GM12878 (cell line): ENCODE measurements around the gene RGS1. TPM values are rescaled to one million over a fixed set of nuclear protein-coding genes. Genes with fewer than 3 reads are reported as not detected.

Experiments
- CBX3 ChIP-seq: fragments of 200-600 bp; sonication (generic); IDR thresholded peaks from 2 replicates; pipeline ENCODE4 v1.6.1; 2016; ENCODE audit warnings: low read depth, borderline replicate concordance
- CEBPZ ChIP-seq: fragments of 150-350 bp; IDR thresholded peaks from 2 replicates; pipeline ENCODE4 v1.6.1; 2016; ENCODE audit warnings: low read depth, low read length
- DPF2 ChIP-seq: fragments of 450-650 bp; IDR thresholded peaks from 2 replicates; pipeline ENCODE4 v1.6.1; 2017; ENCODE audit warnings: mild to moderate bottlenecking
- EZH2 ChIP-seq: IDR thresholded peaks from 2 replicates; pipeline ENCODE4 v1.6.1; 2012; ENCODE audit warnings: low read depth, mild to moderate bottlenecking, control low read depth, inconsistent platforms, low read length, borderline replicate concordance; ENCODE audit not compliant: control insufficient read depth
- FOXK2 ChIP-seq: fragments of 450-650 bp; IDR thresholded peaks from 2 replicates; pipeline ENCODE4 v1.6.1; 2017; ENCODE audit warnings: mild to moderate bottlenecking, moderate library complexity
- KDM1A ChIP-seq: fragments of 200-600 bp; sonication (generic); IDR thresholded peaks from 2 replicates; pipeline ENCODE4 v1.6.1; 2016; ENCODE audit warnings: borderline replicate concordance
- MLLT1 ChIP-seq: fragments of 450-650 bp; IDR thresholded peaks from 2 replicates; pipeline ENCODE4 v1.6.1; 2016; ENCODE audit warnings: mild to moderate bottlenecking
- NBN ChIP-seq: fragments of 450-650 bp; IDR thresholded peaks from 2 replicates; pipeline ENCODE4 v1.6.1; 2016
- PRDM15 ChIP-seq: fragments of 450-650 bp; formaldehyde crosslinking; IDR thresholded peaks from 2 replicates; pipeline ENCODE4 v1.4.0; 2020; ENCODE audit warnings: mild to moderate bottlenecking, moderate library complexity
- RAD51 ChIP-seq: fragments of 450-650 bp; IDR thresholded peaks from 2 replicates; pipeline ENCODE4 v1.6.1; 2016; ENCODE audit warnings: moderate library complexity, mild to moderate bottlenecking, inconsistent platforms
- RB1 ChIP-seq: fragments of 450-650 bp; formaldehyde crosslinking; IDR thresholded peaks from 2 replicates; pipeline ENCODE4 v1.6.1; 2017; ENCODE audit warnings: mild to moderate bottlenecking, borderline replicate concordance
- TCF3 ChIP-seq: IDR thresholded peaks from 2 replicates; pipeline ENCODE4 v1.6.1; 2012; ENCODE audit warnings: low read depth, mild to moderate bottlenecking, low read length, borderline replicate concordance; ENCODE audit not compliant: insufficient read depth
- ZNF24 ChIP-seq: fragments of 450-650 bp; IDR thresholded peaks from 2 replicates; pipeline ENCODE4 v1.6.1; 2017; ENCODE audit warnings: antibody characterized with exemption, mild to moderate bottlenecking
- polyA plus RNA-seq, 11 experiments: library from polyadenylated mRNA; depleted of rRNA in 4 of 11; unstranded in 6 of 11; stranded (reverse) in 5 of 11; fragments of >200 nt; fragmentation: Nextera tagmentation in 4 of 11; fragmentation: Illumina TruSeq in 1 of 11; extraction: Ambion mirVana in 4 of 11; extraction: Trizol in 1 of 11; gene quantifications; 1 replicate in 1 of 11; 2 replicates in 10 of 11; pipeline versions ENCODE4 v1.2.1 to v1.2.3, GENCODE V29; 2011 to 2016; ENCODE audit warnings: inconsistent platforms in 2 of 11, missing spikeins in 2 of 11, low read depth in 1 of 11
- total RNA-seq, 4 experiments: library from RNA; depleted of rRNA in 3 of 4; stranded (reverse); fragments of >200 nt in 3 of 4; fragmentation: Illumina TruSeq in 1 of 4; extraction: Trizol in 1 of 4; gene quantifications; 2 replicates each; pipeline versions ENCODE4 v1.2.1 to v1.2.3, GENCODE V29; 2013 to 2021
- TF ChIP-seq, protein P1 (sequence below): fragments of 450-650 bp; IDR thresholded peaks from 2 replicates; pipeline ENCODE4 v1.6.1; 2014; ENCODE audit warnings: mild to moderate bottlenecking
- TF ChIP-seq, protein P2 (sequence below): IDR thresholded peaks from 2 replicates; pipeline ENCODE4 v1.6.1; 2011; ENCODE audit warnings: low read depth, mild to moderate bottlenecking, low read length, moderate library complexity, borderline replicate concordance; ENCODE audit errors: extremely low read depth
- TF ChIP-seq, protein P3 (sequence below): fragments of 150-350 bp; IDR thresholded peaks from 2 replicates; pipeline ENCODE4 v1.6.1; 2014; ENCODE audit warnings: mild to moderate bottlenecking, low read depth, low read length

RGS1 gene
- total and polyA plus RNA-seq, 10 of the 15 experiments (the other 5 are each of a cell fraction or from before 2014, with no cell fraction given), result 20.7 to 882 (median 45.9) TPM

DNA sequence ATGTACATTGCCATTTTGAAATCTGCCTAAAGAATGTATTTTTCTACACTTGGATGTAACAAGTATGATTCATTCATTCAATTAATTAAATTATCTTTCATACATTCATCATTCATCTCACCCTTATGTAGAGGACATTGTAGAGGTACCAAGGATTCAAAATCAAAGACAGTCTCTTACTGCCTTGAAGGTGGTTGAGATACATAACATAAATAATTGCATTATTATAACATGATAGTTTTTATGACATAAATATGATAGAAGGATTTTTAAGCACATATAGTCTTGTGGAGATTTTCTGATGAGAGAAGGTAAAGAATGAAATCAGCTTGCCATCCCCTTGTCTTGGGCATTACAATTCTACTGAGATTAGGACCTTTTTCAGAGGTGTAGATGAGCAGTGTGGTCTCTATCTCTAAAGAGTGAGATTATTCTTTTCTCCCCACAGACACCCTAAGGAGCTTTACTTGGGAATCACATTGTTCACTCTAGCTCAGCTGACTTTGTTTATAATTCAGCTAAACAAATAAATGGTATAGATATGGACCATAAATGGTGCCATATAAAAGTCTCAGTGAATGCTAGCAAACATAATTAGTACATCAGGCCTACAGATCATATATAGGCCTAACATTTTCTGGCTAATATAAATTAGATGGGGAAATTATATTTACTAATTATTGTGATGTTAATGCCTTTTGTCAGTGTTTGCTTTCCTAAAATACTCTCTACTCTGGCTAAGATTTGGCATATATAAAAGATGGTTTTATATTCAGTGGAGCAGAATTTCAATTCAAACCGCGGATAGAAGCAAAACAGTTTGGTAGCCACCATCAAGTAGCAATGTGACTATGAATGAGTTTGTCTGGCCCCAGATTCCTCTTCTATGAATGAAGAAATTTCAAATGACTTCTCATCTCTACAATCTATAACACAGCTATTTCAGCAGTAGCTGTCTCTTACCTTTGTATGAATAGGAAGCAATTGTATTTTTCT, 1.9 kb downstream of the RGS1 start (continued):
- peak; percentile 70 for TF ChIP-seq PRDM15 (CRISPR knock-in tag)
- no peak for TF ChIP-seq RAD51
- no peak for TF ChIP-seq RB1
- no peak for TF ChIP-seq TCF3
- TF ChIP-seq CEBPZ, result no peak; the same call in 1 of the 2 replicates
- TF ChIP-seq FOXK2, result no peak
- TF ChIP-seq, protein P1, sequence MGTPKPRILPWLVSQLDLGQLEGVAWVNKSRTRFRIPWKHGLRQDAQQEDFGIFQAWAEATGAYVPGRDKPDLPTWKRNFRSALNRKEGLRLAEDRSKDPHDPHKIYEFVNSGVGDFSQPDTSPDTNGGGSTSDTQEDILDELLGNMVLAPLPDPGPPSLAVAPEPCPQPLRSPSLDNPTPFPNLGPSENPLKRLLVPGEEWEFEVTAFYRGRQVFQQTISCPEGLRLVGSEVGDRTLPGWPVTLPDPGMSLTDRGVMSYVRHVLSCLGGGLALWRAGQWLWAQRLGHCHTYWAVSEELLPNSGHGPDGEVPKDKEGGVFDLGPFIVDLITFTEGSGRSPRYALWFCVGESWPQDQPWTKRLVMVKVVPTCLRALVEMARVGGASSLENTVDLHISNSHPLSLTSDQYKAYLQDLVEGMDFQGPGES, result no peak
- no peak for TF ChIP-seq KDM1A
- TF ChIP-seq, protein P2, sequence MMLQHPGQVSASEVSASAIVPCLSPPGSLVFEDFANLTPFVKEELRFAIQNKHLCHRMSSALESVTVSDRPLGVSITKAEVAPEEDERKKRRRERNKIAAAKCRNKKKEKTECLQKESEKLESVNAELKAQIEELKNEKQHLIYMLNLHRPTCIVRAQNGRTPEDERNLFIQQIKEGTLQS, result no peak
- TF ChIP-seq NBN, result no peak
- TF ChIP-seq ZNF24, result peak; percentile 77
- TF ChIP-seq CBX3, result no peak
- TF ChIP-seq, protein P3, sequence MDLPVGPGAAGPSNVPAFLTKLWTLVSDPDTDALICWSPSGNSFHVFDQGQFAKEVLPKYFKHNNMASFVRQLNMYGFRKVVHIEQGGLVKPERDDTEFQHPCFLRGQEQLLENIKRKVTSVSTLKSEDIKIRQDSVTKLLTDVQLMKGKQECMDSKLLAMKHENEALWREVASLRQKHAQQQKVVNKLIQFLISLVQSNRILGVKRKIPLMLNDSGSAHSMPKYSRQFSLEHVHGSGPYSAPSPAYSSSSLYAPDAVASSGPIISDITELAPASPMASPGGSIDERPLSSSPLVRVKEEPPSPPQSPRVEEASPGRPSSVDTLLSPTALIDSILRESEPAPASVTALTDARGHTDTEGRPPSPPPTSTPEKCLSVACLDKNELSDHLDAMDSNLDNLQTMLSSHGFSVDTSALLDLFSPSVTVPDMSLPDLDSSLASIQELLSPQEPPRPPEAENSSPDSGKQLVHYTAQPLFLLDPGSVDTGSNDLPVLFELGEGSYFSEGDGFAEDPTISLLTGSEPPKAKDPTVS, result no peak
- TF ChIP-seq DPF2, result no peak
- no peak for TF ChIP-seq EZH2
- peak; percentile 32 for TF ChIP-seq MLLT1
